Upper lobe of left lung (tissue), 4 donors: ENCODE data around the gene SMYD3.

Source experiments
- EP300 ChIP-seq, 4 donors: sonication (generic); formaldehyde crosslinking; IDR thresholded peaks; one replicate each; pipeline ENCODE4 v1.5.1; 2017; ENCODE audit warnings: antibody characterized with exemption in 4 of 4, control low read depth in 2 of 4
- POLR2A ChIP-seq, 4 donors: fragments of 450-650 bp; IDR thresholded peaks; one replicate each; pipeline ENCODE4 v1.5.1; 2016 to 2017; ENCODE audit warnings: antibody characterized with exemption in 4 of 4, mild to moderate bottlenecking in 2 of 4
- POLR2AphosphoS5 ChIP-seq, 2 donors: sonication (generic); formaldehyde crosslinking; IDR thresholded peaks; one replicate each; pipeline ENCODE4 v1.5.1; 2017; ENCODE audit warnings: antibody characterized with exemption in 2 of 2
- TF ChIP-seq, protein P1 (sequence below), 6 experiments: fragments of 450-650 bp in 4 of 6; fragments of 200-600 bp in 2 of 6; sonication (generic) in 2 of 6; IDR thresholded peaks; one replicate each; pipeline ENCODE4 v1.5.1; 2016 to 2019; ENCODE audit warnings: antibody characterized with exemption in 6 of 6

DNA sequence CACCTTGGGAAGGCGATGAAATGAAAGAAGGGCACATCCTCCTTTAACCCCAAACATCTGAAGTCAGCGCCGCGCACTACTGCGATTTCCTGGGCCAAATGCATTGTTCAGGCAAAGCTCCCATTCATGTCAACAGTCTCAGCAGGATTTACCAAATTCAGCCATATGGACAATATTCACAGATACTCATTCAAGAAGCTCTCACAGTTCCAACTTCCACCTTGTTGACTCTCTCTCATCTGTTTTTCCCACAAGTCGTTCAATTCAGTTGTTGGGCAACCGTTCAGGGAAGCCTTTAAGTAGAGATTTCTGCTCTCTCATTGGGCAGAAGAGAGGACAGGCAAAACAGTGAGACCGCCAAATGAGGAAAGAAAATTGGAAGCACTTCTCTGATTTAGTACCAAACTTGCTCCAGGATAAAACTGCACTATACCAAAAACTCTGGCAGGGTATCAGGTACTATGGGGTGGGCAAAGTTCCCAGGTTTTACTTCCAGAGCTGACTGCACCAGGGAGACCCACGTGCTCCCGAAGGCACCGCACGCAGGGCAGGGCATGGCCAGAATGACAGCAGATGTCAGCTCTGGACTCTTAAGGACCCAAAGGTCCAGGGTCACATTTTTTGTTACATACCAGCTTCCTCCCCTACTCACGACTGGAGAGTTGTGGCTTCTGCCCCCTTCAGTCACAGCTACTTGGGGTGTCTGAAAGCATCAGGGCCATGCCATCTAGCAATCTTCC, 683.5 kb downstream of the SMYD3 start:
- TF ChIP-seq, protein P1, sequence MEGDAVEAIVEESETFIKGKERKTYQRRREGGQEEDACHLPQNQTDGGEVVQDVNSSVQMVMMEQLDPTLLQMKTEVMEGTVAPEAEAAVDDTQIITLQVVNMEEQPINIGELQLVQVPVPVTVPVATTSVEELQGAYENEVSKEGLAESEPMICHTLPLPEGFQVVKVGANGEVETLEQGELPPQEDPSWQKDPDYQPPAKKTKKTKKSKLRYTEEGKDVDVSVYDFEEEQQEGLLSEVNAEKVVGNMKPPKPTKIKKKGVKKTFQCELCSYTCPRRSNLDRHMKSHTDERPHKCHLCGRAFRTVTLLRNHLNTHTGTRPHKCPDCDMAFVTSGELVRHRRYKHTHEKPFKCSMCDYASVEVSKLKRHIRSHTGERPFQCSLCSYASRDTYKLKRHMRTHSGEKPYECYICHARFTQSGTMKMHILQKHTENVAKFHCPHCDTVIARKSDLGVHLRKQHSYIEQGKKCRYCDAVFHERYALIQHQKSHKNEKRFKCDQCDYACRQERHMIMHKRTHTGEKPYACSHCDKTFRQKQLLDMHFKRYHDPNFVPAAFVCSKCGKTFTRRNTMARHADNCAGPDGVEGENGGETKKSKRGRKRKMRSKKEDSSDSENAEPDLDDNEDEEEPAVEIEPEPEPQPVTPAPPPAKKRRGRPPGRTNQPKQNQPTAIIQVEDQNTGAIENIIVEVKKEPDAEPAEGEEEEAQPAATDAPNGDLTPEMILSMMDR (IDR thresholded peaks at IDR 0.05): no peak
- TF ChIP-seq POLR2AphosphoS5 (IDR thresholded peaks at IDR 0.05) (no peak), EP300 (IDR thresholded peaks at IDR 0.05) (no peak), POLR2A (IDR thresholded peaks at IDR 0.05) (no peak)
